Left ventricle myocardium inferior (tissue), 1 donor: Measurements from ENCODE around the gene SLC39A2. TPM values are rescaled to one million over a fixed set of nuclear protein-coding genes. Genes with fewer than 3 reads are reported as not detected.

ENCODE experiments used
- DNase-seq: peaks from one replicate; pipeline ENCODE4 v3.0.0-alpha.2; 2020
- H3K27ac ChIP-seq: fragments of 200-600 bp; replicated peaks from 2 replicates; pipeline ENCODE4 v1.8.0; 2021
- H3K27me3 ChIP-seq: fragments of 200-600 bp; 2 replicates; pipeline ENCODE4 v1.8.0; 2021; ENCODE audit warnings: low read depth
- H3K36me3 ChIP-seq: fragments of 200-600 bp; 2 replicates; pipeline ENCODE4 v1.8.0; 2021
- H3K4me1 ChIP-seq: fragments of 200-600 bp; 2 replicates; pipeline ENCODE4 v1.8.0; 2021
- H3K4me3 ChIP-seq: fragments of 200-600 bp; 2 replicates; pipeline ENCODE4 v1.8.0; 2021; ENCODE audit warnings: mild to moderate bottlenecking, moderate library complexity
- H3K9me3 ChIP-seq: fragments of 200-600 bp; replicated peaks from 2 replicates; pipeline ENCODE4 v1.8.0; 2021
- CTCF ChIP-seq: fragments of 200-600 bp; IDR thresholded peaks from 2 replicates; pipeline ENCODE4 v1.8.0; 2021; ENCODE audit warnings: antibody characterized with exemption, mild to moderate bottlenecking, borderline replicate concordance
- intact Hi-C: fragments of 100-400 bp; cut with micrococcal nuclease; formaldehyde crosslinking; loops from one replicate; pipeline ENCODE4 v1.11.0; 2022
- total RNA-seq: library from RNA; stranded (reverse); fragmentation: NEBNext Ultra II Directional; extraction: Animal tissue kit (Norgen Biotek cat#: 25700); gene quantifications from one replicate; pipeline ENCODE4 v1.2.1, GENCODE V29; 2021
- donor health status: DM: no; HTN: yes; CAD: no; lungs with severe emphysema.

Gene SLC39A2
- total RNA-seq, 1 donor from 2014 or later, result not detected

- TF ChIP-seq CTCF, result no peak
- Histone ChIP-seq H3K4me3 (no peak overlapping the region), H3K36me3 (peaks cover 43% of the 10 kb centered on the region), H3K27ac (peak overlapping the region; percentile 51), H3K4me1 (peaks cover 41% of the 10 kb centered on the region), H3K27me3 (no peaks in the 10 kb centered on the region), H3K9me3 (no peaks in the 10 kb centered on the region)
- intact Hi-C loops, result loop anchor here (2.0 kb wide), 1 partner anchor 25 kb away; no protein-coding TSS in a partner anchor
- no peak for DNase-seq
Measured at GRCh38 chr14:21015312-21015711, 16.2 kb downstream of the SLC39A2 start.

GRCh38 chr14:21016413-21017190, 17.5 kb downstream of the SLC39A2 start:
- Histone ChIP-seq H3K36me3 (peaks cover 56% of the 10 kb centered on the region), H3K4me1 (peaks cover 48% of the 10 kb centered on the region), H3K27me3 (no peaks in the 10 kb centered on the region), H3K9me3 (no peaks in the 10 kb centered on the region), H3K4me3 (no peak overlapping the region), H3K27ac (peak overlapping the region; percentile 19)
- DNase-seq, result no peak
- TF ChIP-seq CTCF, result no peak
- intact Hi-C loops, result no loop called here

GRCh38 chr14:21017528-21018245, 18.6 kb downstream of the SLC39A2 start:
- DNase-seq, result no peak
- H3K36me3 ChIP-seq, result peaks cover 62% of the 10 kb centered on the region
- no peak for TF ChIP-seq CTCF
- peaks cover 58% of the 10 kb centered on the region for H3K4me1 ChIP-seq
- no peaks in the 10 kb centered on the region for H3K27me3 ChIP-seq
- intact Hi-C loops, result no loop called here
- no peak overlapping the region for H3K4me3 ChIP-seq
- H3K27ac ChIP-seq, result peak overlapping the region; percentile 12
- H3K9me3 ChIP-seq, result no peaks in the 10 kb centered on the region

- no peaks in the 10 kb centered on the region for H3K9me3 ChIP-seq
- H3K27me3 ChIP-seq, result no peaks in the 10 kb centered on the region
- H3K27ac ChIP-seq, result peak overlapping the region; percentile 12
- no peak for DNase-seq
- H3K4me1 ChIP-seq, result peaks cover 64% of the 10 kb centered on the region
- no peak for TF ChIP-seq CTCF
- H3K4me3 ChIP-seq, result no peak overlapping the region
- intact Hi-C loops, result no loop called here
- peaks cover 62% of the 10 kb centered on the region for H3K36me3 ChIP-seq
Measured at GRCh38 chr14:21018286-21018685, 19.2 kb downstream of the SLC39A2 start.

GRCh38 chr14:21018781-21019180, 19.7 kb downstream of the SLC39A2 start:
- no peaks in the 10 kb centered on the region for H3K9me3 ChIP-seq
- H3K27ac ChIP-seq, result no peak overlapping the region
- H3K36me3 ChIP-seq, result peaks cover 62% of the 10 kb centered on the region
- no peaks in the 10 kb centered on the region for H3K27me3 ChIP-seq
- no peak for TF ChIP-seq CTCF
- intact Hi-C loops, result no loop called here
- DNase-seq, result no peak
- H3K4me1 ChIP-seq, result peaks cover 69% of the 10 kb centered on the region
- no peak overlapping the region for H3K4me3 ChIP-seq
